Stimulated activated CD8-positive, alpha-beta memory T cell treated with anti-CD3 and anti-CD28 coated beads, Interleukin-15, amount 100 ng/mL, for 4 hours (primary cell): ENCODE data around the gene SAP130.

Experiments used
- DNase-seq, 2 donors: peaks; one replicate each; pipeline ENCODE4 v3.0.0-alpha.2; 2020; ENCODE audit warnings: low read depth in 2 of 2

The SAP130 gene

DNA sequence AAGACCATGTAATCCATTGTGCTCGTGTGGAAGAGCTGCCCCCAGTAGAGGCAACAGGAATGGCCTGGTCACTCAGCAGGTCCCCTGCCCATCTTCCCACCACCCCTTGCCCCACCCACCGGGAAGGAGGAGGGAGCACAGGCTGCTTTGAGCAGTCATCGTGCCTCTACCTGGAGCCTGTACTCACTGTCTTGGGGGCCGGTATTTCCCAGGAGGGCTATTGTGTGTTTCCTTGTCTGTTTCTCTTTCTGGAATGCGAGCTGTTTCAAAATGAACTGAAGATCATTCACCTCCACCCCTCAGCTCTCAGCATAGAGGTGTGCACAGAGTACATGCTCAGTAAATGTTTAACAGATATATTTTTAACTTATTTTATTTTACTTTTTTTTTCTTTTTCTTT is 134.4 kb downstream of the SAP130 start:
- no peak for DNase-seq

DNA sequence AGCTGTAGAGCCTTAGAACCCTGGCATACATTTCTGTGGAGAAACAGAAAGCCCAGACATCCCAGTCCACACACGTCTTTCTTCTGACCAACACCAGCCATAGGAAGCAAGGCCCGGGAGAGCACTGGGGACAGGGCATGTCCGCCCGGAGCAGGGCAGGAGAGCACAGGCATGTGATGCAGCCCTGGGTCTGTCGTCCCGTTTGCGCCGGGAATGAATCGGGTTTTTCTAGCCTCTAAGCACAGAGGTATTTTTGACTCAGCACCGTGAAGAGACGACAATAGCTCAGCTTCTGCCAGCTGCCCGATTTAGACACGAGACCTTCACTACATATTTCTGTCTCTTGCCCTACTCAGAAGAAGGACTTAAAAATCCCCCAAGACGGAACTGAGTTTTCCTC is 134.8 kb downstream of the SAP130 start:
- DNase-seq: no peak

DNA sequence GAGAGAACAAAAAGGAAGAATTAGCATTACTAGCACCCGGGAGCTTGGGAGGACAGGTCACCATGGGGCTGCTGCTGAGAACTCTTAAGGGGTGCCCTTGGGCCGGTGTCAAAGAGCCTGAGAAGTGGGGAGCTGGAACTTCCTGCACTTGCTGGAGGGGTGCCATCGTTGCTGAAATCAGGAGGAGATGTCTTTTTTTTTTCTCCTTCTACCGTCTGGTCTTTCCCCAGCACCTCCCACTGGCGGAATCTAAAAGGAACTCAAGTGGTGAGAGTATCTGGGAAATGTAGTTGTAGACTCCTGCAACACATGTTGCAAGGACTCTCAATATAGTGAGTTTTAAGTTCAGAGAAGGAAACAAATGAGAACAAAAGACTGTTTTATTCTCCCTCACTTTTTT is 136.0 kb downstream of the SAP130 start:
- no peak for DNase-seq
